Liver (tissue), 3 donors: ENCODE measurements around the gene CDH4.

Experiments
- FOXA1 ChIP-seq: IDR thresholded peaks from 2 replicates; pipeline ENCODE4 v1.6.1; 2016; ENCODE audit warnings: antibody characterized with exemption
- JUND ChIP-seq, 2 donors: IDR thresholded peaks; 2 replicates each; pipeline ENCODE4 v1.6.1; 2016; ENCODE audit warnings: antibody characterized with exemption in 2 of 2
- RAD21 ChIP-seq, 2 donors: IDR thresholded peaks; 2 replicates each; pipeline ENCODE4 v1.6.1; 2016; ENCODE audit warnings: antibody characterized with exemption in 2 of 2, mild to moderate bottlenecking in 2 of 2
- TAF1 ChIP-seq: conservative IDR thresholded peaks from 2 replicates; pipeline ENCODE4 v1.6.1; 2016; ENCODE audit warnings: antibody characterized with exemption, mild to moderate bottlenecking
- YY1 ChIP-seq: IDR thresholded peaks from 2 replicates; pipeline ENCODE4 v1.6.1; 2016; ENCODE audit warnings: antibody characterized with exemption, mild to moderate bottlenecking
- TF ChIP-seq, protein P1 (sequence below): fragments of 150-350 bp; IDR thresholded peaks from 2 replicates; pipeline ENCODE4 v1.5.1; 2017; ENCODE audit warnings: improper control_type of control experiment, low read depth, low read length; ENCODE audit not compliant: missing input control
- TF ChIP-seq, protein P2 (sequence below): IDR thresholded peaks from 2 replicates; pipeline ENCODE4 v1.6.1; 2016; ENCODE audit warnings: antibody characterized with exemption, mild to moderate bottlenecking
- donor health status: healthy.
- donor health status: healthy.

- TF ChIP-seq, protein P1, sequence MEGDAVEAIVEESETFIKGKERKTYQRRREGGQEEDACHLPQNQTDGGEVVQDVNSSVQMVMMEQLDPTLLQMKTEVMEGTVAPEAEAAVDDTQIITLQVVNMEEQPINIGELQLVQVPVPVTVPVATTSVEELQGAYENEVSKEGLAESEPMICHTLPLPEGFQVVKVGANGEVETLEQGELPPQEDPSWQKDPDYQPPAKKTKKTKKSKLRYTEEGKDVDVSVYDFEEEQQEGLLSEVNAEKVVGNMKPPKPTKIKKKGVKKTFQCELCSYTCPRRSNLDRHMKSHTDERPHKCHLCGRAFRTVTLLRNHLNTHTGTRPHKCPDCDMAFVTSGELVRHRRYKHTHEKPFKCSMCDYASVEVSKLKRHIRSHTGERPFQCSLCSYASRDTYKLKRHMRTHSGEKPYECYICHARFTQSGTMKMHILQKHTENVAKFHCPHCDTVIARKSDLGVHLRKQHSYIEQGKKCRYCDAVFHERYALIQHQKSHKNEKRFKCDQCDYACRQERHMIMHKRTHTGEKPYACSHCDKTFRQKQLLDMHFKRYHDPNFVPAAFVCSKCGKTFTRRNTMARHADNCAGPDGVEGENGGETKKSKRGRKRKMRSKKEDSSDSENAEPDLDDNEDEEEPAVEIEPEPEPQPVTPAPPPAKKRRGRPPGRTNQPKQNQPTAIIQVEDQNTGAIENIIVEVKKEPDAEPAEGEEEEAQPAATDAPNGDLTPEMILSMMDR, result no peak
- TF ChIP-seq FOXA1, result no peak
- no peak for TF ChIP-seq RAD21 (IDR thresholded peaks at IDR 0.05)
- no peak for TF ChIP-seq TAF1
- TF ChIP-seq, protein P2, sequence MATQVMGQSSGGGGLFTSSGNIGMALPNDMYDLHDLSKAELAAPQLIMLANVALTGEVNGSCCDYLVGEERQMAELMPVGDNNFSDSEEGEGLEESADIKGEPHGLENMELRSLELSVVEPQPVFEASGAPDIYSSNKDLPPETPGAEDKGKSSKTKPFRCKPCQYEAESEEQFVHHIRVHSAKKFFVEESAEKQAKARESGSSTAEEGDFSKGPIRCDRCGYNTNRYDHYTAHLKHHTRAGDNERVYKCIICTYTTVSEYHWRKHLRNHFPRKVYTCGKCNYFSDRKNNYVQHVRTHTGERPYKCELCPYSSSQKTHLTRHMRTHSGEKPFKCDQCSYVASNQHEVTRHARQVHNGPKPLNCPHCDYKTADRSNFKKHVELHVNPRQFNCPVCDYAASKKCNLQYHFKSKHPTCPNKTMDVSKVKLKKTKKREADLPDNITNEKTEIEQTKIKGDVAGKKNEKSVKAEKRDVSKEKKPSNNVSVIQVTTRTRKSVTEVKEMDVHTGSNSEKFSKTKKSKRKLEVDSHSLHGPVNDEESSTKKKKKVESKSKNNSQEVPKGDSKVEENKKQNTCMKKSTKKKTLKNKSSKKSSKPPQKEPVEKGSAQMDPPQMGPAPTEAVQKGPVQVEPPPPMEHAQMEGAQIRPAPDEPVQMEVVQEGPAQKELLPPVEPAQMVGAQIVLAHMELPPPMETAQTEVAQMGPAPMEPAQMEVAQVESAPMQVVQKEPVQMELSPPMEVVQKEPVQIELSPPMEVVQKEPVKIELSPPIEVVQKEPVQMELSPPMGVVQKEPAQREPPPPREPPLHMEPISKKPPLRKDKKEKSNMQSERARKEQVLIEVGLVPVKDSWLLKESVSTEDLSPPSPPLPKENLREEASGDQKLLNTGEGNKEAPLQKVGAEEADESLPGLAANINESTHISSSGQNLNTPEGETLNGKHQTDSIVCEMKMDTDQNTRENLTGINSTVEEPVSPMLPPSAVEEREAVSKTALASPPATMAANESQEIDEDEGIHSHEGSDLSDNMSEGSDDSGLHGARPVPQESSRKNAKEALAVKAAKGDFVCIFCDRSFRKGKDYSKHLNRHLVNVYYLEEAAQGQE, result no peak
- no peak for TF ChIP-seq JUND (IDR thresholded peaks at IDR 0.05)
- TF ChIP-seq YY1, result no peak
Measured at GRCh38 chr20:61891476-61891875, 639.4 kb downstream of the CDH4 start.
